Mesodermal cell (in vitro differentiated cells): Measurements from ENCODE around the gene RAB4A.
A peak's percentile ranks its signal among the peaks of the same experiment; 100 is the strongest.

Experiments
- H3K27ac ChIP-seq: 2 replicates; pipeline ENCODE4 v1.7.0; 2013; ENCODE audit warnings: mild to moderate bottlenecking, low read depth, low read length, moderate library complexity; ENCODE audit not compliant: severe bottlenecking
- H3K36me3 ChIP-seq: 2 replicates; pipeline ENCODE4 v1.7.1; 2013; ENCODE audit warnings: mild to moderate bottlenecking, low read length, moderate library complexity; ENCODE audit not compliant: control insufficient read depth, insufficient read depth
- H3K4me1 ChIP-seq: one replicate; pipeline ENCODE4 v1.7.1; 2013; ENCODE audit warnings: mild to moderate bottlenecking, low read length; ENCODE audit not compliant: insufficient read depth, control insufficient read depth, poor library complexity, severe bottlenecking
- H3K4me3 ChIP-seq: 2 replicates; pipeline ENCODE4 v1.7.0; 2013; ENCODE audit warnings: low read length, control low read depth, mild to moderate bottlenecking; ENCODE audit not compliant: insufficient read depth, poor library complexity, severe bottlenecking; ENCODE audit errors: extremely low read depth
- H3K9me3 ChIP-seq: 2 replicates; pipeline ENCODE4 v1.7.1; 2013; ENCODE audit warnings: mild to moderate bottlenecking, low read length, moderate library complexity; ENCODE audit not compliant: control insufficient read depth
- WGBS, 2 experiments: methylation state at CpG; one replicate each; pipeline ENCODE4 v1.1.5; 2013; ENCODE audit warnings: missing lambda C conversion rate in 2 of 2; ENCODE audit not compliant: insufficient coverage in 2 of 2; 5-methylcytosine and 5-hydroxymethylcytosine counted together

Gene RAB4A

DNA sequence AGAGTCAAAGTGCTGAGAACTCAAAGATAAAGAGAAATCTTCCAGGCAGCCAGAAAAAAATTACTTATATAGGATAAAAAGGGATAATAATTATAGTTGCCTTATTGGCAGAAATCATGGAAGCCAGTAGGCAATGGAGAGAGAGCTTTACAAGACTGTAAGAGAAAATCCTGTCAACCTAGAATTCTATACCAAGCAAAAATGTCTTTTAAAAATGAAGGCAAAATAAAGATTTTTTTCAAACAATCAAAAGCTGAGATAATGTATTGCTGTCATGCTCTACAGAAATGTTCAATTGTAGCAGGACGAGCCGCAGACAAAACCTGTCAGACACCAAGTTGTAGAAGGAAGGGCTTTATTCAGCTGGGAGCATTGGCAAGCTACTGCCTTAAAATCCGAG is 26.8 kb upstream of the RAB4A start:
- H3K9me3 ChIP-seq = peaks cover 7% of the 10 kb centered on the region
- 100% methylated on average over 1 to 2 of the region's 3 CpGs for WGBS, 2 experiments
- no peak overlapping the region for H3K4me3 ChIP-seq
- H3K36me3 ChIP-seq = no peaks in the 10 kb centered on the region
- H3K27ac ChIP-seq = no peak overlapping the region
- no peaks in the 10 kb centered on the region for H3K4me1 ChIP-seq

- no CpG with 5 or more reads among the region's 2 CpGs for WGBS, 2 experiments
- Histone ChIP-seq H3K36me3 (no peaks in the 10 kb centered on the region), H3K4me1 (peaks cover 4% of the 10 kb centered on the region)
Observed at GRCh38 chr1:229247871-229248270, 23.0 kb upstream of the RAB4A start.

DNA sequence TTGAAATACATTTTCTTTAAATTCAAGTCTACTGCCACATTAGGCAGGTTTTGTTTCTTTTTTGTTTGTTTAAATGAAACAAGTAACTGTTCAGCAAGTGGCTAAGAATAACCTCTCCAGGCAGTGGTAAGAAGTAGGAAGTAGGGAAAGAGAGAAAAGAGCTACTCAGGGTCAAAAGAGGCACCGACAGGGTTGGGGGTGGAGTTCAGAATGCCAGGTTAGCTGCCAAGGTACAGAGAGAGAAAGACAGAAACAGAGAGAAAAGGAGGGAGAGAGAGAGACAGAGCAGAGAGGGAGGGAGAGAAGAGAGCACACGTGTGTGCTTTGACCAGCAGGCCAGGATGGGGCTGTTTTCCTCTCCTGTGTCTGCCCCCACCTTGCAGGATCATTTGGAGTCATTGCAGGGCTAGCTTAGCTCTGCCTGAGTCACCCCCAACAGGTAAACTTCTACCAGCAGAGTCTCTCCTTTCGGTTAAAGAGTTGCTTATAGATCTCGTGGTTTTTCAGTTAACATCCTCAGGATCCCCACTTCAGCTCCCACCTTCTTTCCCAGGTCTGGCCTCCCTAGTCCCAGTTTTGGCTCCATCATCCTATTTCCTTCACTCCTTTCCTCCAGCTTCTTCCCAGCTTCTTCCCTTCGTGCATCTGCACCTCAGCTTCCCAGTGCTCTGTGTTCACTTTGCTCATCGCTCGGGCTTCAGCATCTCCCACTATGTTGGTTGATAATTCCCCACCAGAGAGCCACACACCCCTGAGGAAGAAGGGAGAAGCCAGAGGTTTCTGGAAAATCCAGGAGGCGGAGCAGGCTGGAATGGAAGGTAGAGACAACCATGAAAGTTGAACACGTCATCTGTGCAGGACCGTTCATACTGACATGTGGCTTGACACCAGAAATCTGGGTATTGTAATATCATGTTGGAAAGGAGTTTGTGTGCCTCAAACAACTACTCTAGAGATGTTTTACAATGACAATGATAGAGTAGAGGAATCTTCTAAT is 21.8 kb upstream of the RAB4A start:
- Histone ChIP-seq H3K4me3 (no peak overlapping the region), H3K27ac (no peak overlapping the region), H3K36me3 (no peaks in the 10 kb centered on the region), H3K4me1 (peaks cover 5% of the 10 kb centered on the region), H3K9me3 (no peaks in the 10 kb centered on the region)
- WGBS, 2 experiments = 78 to 79% methylated on average over 6 to 7 of the region's 10 CpGs

More at GRCh38 chr1:229247871-229248270, 23.0 kb upstream of the RAB4A start:
- Histone ChIP-seq H3K27ac (no peak overlapping the region), H3K9me3 (peaks cover 4% of the 10 kb centered on the region), H3K4me3 (no peak overlapping the region)

DNA sequence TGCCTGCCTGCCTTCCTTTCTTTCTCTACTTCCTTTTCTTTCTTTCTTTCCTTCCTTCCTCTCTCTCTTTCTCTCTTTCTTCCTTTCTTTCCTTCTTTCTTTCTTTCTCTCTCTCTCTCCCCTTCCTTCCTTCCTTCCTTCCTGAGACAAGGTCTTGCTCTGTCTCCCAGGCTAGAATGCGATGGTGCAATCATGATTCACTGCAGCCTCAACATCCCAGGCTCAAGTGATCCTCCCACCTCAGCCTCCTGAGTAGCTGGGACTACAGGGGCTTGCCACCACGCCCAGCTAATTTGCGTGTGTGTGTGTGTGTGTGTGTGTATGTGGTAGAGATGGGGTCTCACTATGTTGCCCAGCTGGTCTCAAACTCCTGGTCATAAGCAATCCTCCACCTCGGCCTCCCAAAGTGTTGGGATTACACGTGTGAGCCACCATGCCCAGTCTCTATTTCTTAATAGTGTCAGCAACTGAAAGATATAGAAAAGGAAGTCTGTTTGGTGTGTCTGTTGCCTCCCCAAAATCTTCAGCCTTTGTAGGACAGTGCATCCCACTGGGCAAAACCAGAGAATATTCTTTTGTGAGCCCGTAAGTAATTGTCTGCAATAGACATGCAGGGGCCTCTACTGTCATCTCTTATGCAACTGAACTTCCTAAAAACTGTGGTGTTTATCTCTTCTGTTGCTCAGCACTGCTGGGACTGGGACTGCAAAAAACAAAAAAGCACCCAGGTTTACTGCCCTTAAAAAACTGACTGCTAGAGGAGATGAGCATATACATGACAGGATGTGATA is 20.9 kb upstream of the RAB4A start:
- no peaks in the 10 kb centered on the region for H3K9me3 ChIP-seq

GRCh38 chr1:229251185-229251584 is 19.7 kb upstream of the RAB4A start:
- Histone ChIP-seq H3K4me3 (no peak overlapping the region), H3K36me3 (no peaks in the 10 kb centered on the region), H3K9me3 (no peaks in the 10 kb centered on the region), H3K4me1 (peaks cover 5% of the 10 kb centered on the region), H3K27ac (no peak overlapping the region)
- WGBS, 2 experiments = 76 to 78% methylated on average over 5 of the region's 5 CpGs

More for the DNA sequence above, 20.9 kb upstream of the RAB4A start:
- WGBS, 2 experiments = 100% methylated on average over 2 to 3 of the region's 6 CpGs
- Histone ChIP-seq H3K4me3 (no peak overlapping the region), H3K4me1 (peaks cover 5% of the 10 kb centered on the region), H3K27ac (no peak overlapping the region), H3K36me3 (no peaks in the 10 kb centered on the region)

DNA sequence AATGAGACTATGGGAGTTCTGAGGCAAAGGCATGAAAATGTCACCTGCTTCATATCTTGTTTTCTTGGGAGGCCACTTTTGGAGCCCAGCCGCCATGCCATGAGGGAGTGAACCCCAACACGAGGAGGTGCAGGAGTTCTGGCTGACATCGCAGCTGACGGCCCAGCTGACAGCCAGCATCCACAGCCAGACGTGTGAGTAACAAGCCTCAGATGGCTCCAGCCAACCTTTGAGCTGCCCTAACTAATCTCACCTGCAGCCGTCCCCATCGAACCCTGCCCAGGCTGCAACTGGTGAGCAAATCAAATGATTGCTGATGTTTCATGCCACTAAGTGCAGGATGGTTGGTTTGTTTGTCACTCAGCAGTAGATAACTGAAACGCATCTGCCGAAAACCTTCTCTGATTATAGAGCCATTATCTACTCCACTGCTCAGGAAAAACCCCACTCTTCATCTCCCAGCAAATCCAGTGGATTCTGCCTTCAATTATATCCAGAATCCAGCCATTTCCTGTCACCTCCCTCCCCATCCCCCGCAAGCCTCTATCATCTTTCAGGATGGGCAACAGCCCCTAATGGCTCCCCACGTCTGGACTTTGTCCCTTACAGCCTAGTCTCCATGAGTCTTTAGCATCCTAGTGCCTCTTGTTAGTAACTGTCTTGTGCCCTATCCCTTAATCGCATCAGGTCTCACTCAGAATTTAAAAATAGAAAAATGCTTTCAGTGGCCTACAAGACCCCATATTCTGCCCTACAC is 18.5 kb upstream of the RAB4A start:
- Histone ChIP-seq H3K27ac (no peak overlapping the region), H3K9me3 (no peaks in the 10 kb centered on the region), H3K4me3 (no peak overlapping the region), H3K4me1 (peaks cover 5% of the 10 kb centered on the region), H3K36me3 (no peaks in the 10 kb centered on the region)
- 86 to 90% methylated on average over 9 to 12 of the region's 12 CpGs for WGBS, 2 experiments

- H3K4me3 ChIP-seq = no peak overlapping the region
- WGBS, 2 experiments = 26 to 31% methylated on average over 10 of the region's 13 CpGs
Observed at GRCh38 chr1:229253151-229253974, 17.5 kb upstream of the RAB4A start.

DNA sequence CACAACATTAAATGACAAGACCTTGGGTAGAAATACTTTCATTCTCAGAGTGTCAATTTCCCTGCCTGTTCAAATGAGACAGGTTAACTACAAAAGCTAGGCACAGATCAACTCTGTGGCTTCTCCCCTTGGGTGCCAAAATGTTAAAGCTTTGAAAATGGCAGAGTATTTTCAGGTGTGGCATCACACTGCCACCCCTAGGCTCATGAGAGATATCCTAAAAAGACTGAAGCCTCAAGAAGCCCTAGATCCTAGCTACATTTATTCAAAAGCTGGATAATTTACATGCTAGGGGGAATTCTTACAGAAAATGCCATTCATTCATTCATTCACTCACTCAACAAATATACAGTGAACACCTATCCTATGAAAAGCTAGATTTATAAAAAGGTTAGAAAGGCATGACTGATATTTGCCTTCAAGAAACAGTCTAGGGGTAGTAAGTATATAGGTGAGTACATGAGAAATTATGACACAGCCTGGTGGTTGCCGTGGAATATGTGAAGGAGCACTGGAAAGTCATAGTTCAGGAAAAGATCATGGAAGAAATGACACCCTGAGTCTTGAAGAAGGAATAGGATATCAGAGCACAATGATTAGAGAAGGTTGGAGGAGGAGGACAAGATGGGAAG is 15.9 kb upstream of the RAB4A start:
- peaks cover 10% of the 10 kb centered on the region for H3K4me1 ChIP-seq
- H3K36me3 ChIP-seq = no peaks in the 10 kb centered on the region
- no peak overlapping the region for H3K4me3 ChIP-seq
- WGBS, 2 experiments = 91 to 94% methylated on average over 1 of the region's 1 CpG
- no peaks in the 10 kb centered on the region for H3K9me3 ChIP-seq
- no peak overlapping the region for H3K27ac ChIP-seq

More at GRCh38 chr1:229253151-229253974, 17.5 kb upstream of the RAB4A start:
- peak overlapping the region; percentile 45 for H3K27ac ChIP-seq
- peaks cover 7% of the 10 kb centered on the region for H3K4me1 ChIP-seq
- no peaks in the 10 kb centered on the region for H3K9me3 ChIP-seq
- no peaks in the 10 kb centered on the region for H3K36me3 ChIP-seq

DNA sequence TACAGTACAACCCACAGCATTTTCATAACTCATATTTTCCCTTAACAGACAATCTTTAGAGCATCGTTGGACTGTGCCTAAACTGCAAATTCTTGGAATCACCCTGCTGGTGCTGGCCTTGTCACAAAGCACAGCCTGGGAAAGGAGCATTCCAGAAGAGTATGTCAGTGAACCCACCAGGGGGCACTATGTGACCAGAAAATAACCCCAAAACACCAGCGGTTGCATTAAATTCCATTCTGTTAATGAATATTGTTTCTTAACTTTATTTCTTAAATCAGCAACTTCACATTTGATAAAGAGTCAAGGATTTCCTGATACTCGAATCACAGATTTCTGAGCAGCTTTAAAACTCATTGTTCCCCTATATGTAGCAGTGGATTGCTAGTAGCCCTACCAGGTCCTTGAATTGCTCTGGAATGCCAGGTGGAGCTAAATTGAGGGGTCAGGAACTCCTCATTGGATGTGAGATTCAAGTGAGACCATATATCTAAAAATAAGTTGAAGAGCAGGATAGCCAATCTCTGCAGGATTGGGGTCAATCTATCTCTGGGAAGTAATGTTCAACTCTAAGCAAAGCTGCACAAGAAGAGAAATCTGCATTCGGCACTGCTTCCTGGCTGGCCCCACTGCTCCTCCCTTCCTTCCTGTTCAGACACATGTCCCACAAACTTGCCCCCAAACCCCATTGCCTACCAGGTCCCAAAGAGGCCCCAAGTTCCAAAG is 12.7 kb upstream of the RAB4A start:
- Histone ChIP-seq H3K36me3 (no peaks in the 10 kb centered on the region), H3K9me3 (no peaks in the 10 kb centered on the region), H3K4me1 (peaks cover 6% of the 10 kb centered on the region), H3K27ac (no peak overlapping the region), H3K4me3 (no peak overlapping the region)
- 33 to 50% methylated on average over 2 of the region's 4 CpGs for WGBS, 2 experiments
